K562 (cell line): ENCODE data around the gene EPHA10. TPM values are rescaled to one million over a fixed set of nuclear protein-coding genes. Genes with fewer than 3 reads are reported as not detected.

Experiments
- ATAC-seq: fragments of 200-7000 bp; cut with Tn5 transposase; 3 replicates; pipeline ENCODE4 v1.9.1; 2020; ENCODE audit warnings: moderate library complexity
- BruUV-seq: library from RNA; stranded (reverse); fragments of 400-500 nt; replicated peaks from 2 replicates; lab custom pipeline; 2021; lab: Mats Ljungman, UMichigan
- CTCF ChIA-PET: fragments of 300-600 bp; formaldehyde crosslinking; extraction: SDS; loops from one replicate; lab custom pipeline; 2021; ENCODE audit warnings: low intra/inter-chr PET ratio; lab: Yijun Ruan, JAX
- POLR2A ChIA-PET: fragments of 300-600, 350-650 bp; sonication (Branson Sonifier 250); formaldehyde crosslinking; extraction: SDS; loops from one replicate; lab custom pipeline; 2021; ENCODE audit warnings: antibody characterized with exemption, inconsistent platforms; lab: Yijun Ruan, JAX
- DNase-seq, 4 experiments: peaks; one replicate each; pipeline versions ENCODE4 v3.0.0 to v3.0.0-alpha.2; 2011 to 2018; ENCODE audit warnings: low spot score in 3 of 4, mixed read lengths in 3 of 4; ENCODE audit errors: extremely low read depth in 1 of 4
- FAIRE-seq: peaks from 2 replicates; lab custom pipeline; 2011; peaks lifted over from hg19 to GRCh38; lab: Jason Lieb, UNC
- H2AFZ ChIP-seq: 2 replicates; pipeline ENCODE4 v1.6.0; 2011; ENCODE audit warnings: low read depth, low read length, control low read depth, inconsistent platforms
- H3K27ac ChIP-seq: fragments of 200-600 bp; 3 replicates; pipeline ENCODE4 v1.8.0; 2011; ENCODE audit warnings: low read depth, mild to moderate bottlenecking, control low read depth, inconsistent platforms, low read length, moderate library complexity, mixed read lengths; ENCODE audit errors: extremely low read depth
- H3K27me3 ChIP-seq, 2 experiments: fragments of 300-600 bp in 1 of 2; 2 replicates in 1 of 2; 3 replicates in 1 of 2; pipeline versions ENCODE4 v1.6.0 to v1.8.0; 2011; ENCODE audit warnings: inconsistent platforms in 2 of 2, low read length in 2 of 2, mild to moderate bottlenecking in 1 of 2, mixed read lengths in 1 of 2, moderate library complexity in 1 of 2; ENCODE audit not compliant: control insufficient read depth in 2 of 2, insufficient read depth in 2 of 2
- H3K36me3 ChIP-seq: fragments of 300-600 bp; 3 replicates; pipeline ENCODE4 v1.8.0; 2011; ENCODE audit warnings: mild to moderate bottlenecking, low read length, inconsistent platforms; ENCODE audit not compliant: control insufficient read depth, insufficient read depth
- H3K4me1 ChIP-seq, 2 experiments: fragments of 200-600 bp in 1 of 2; replicated peaks in 1 of 2; 2 replicates in 1 of 2; 3 replicates in 1 of 2; pipeline versions ENCODE4 v1.5.1 to v1.8.0; 2011; ENCODE audit warnings: inconsistent platforms in 2 of 2, low read length in 2 of 2, mild to moderate bottlenecking in 1 of 2, mixed read lengths in 1 of 2, moderate library complexity in 1 of 2; ENCODE audit not compliant: control insufficient read depth in 2 of 2, insufficient read depth in 2 of 2
- H3K4me2 ChIP-seq: 2 replicates; pipeline ENCODE4 v1.6.1; 2011; ENCODE audit warnings: low read length, control low read depth, inconsistent platforms, mixed read lengths; ENCODE audit not compliant: insufficient read depth
- H3K4me3 ChIP-seq: fragments of 200-600 bp; sonication (generic), shearing (Covaris generic); 2 replicates; pipeline ENCODE4 v1.5.1; 2016; ENCODE audit warnings: control low read depth, inconsistent platforms
- H3K79me2 ChIP-seq: fragments of 200-600 bp; 3 replicates; pipeline ENCODE4 v1.8.0; 2011; ENCODE audit warnings: low read length, inconsistent platforms; ENCODE audit not compliant: control insufficient read depth, insufficient read depth
- H3K9ac ChIP-seq, 2 experiments: 2 replicates each; pipeline versions ENCODE4 v1.6.0 to v1.6.1; 2011; ENCODE audit warnings: low read depth in 2 of 2, low read length in 2 of 2, control low read depth in 1 of 2, inconsistent platforms in 1 of 2, mild to moderate bottlenecking in 1 of 2, mixed read lengths in 1 of 2; ENCODE audit not compliant: insufficient read depth in 1 of 2
- H3K9me1 ChIP-seq: one replicate; pipeline ENCODE4 v1.6.0; 2011; ENCODE audit warnings: inconsistent platforms, mild to moderate bottlenecking, low read length, moderate library complexity; ENCODE audit not compliant: control insufficient read depth, insufficient read depth
- H3K9me3 ChIP-seq: replicated peaks from 2 replicates; pipeline ENCODE4 v1.5.1; 2011; ENCODE audit warnings: low read depth, low read length, inconsistent platforms; ENCODE audit not compliant: control insufficient read depth, insufficient read depth
- H4K20me1 ChIP-seq: replicated peaks from 2 replicates; pipeline ENCODE4 v1.6.1; 2011; ENCODE audit warnings: low read length, inconsistent platforms, mixed read lengths; ENCODE audit not compliant: control insufficient read depth, insufficient read depth
- CBFA2T2 ChIP-seq: fragments of 450-650 bp; conservative IDR thresholded peaks from 2 replicates; pipeline ENCODE4 v1.6.1; 2017; ENCODE audit warnings: mild to moderate bottlenecking
- CREM ChIP-seq: IDR thresholded peaks from 2 replicates; pipeline ENCODE4 v1.6.1; 2014; ENCODE audit warnings: antibody characterized with exemption, low read depth
- EP400 ChIP-seq: fragments of 450-650 bp; IDR thresholded peaks from 2 replicates; pipeline ENCODE4 v1.6.1; 2017; ENCODE audit warnings: antibody characterized with exemption, mild to moderate bottlenecking, moderate library complexity
- FOXP1 ChIP-seq: sonication (generic); formaldehyde crosslinking; IDR thresholded peaks from 2 replicates; pipeline ENCODE4 v1.8.0; 2022; ENCODE audit warnings: mild to moderate bottlenecking, missing genetic modification reagents
- GMEB1 ChIP-seq: fragments of 250-450 bp; sonication (Bioruptor Pico); IDR thresholded peaks from 2 replicates; pipeline ENCODE4 v1.4.0; 2020; ENCODE audit warnings: mild to moderate bottlenecking
- HOMEZ ChIP-seq: fragments of 250-450 bp; sonication (Bioruptor Pico); IDR thresholded peaks from 2 replicates; pipeline ENCODE4 v1.4.0; 2020; ENCODE audit warnings: mild to moderate bottlenecking, moderate library complexity
- RBBP5 ChIP-seq: fragments of 200-600 bp; sonication (generic); IDR thresholded peaks from 2 replicates; pipeline ENCODE4 v1.6.1; 2012; ENCODE audit warnings: borderline replicate concordance, mild to moderate bottlenecking, low read length, control low read depth, inconsistent platforms; ENCODE audit not compliant: insufficient read depth, poor library complexity, severe bottlenecking
- XRCC5 ChIP-seq: fragments of 200-400 bp; formaldehyde crosslinking; IDR thresholded peaks from 2 replicates; pipeline ENCODE4 v1.6.1; 2017; ENCODE audit warnings: low read depth, mild to moderate bottlenecking, low read length
- WGBS: fragments of 100-300 bp; shearing (Covaris generic); methylation state at CpG from one replicate; pipeline ENCODE4 v1.1.6; 2016; ENCODE audit warnings: low coverage, mixed read lengths; ENCODE audit not compliant: insufficient coverage; ENCODE audit errors: missing lambda C conversion rate; 5-methylcytosine and 5-hydroxymethylcytosine counted together
- in situ Hi-C: fragments of 300-500 bp; cut with MboI; formaldehyde crosslinking; loops from 4 replicates; pipeline ENCODE4 v1.15.0; 2018; ENCODE audit warnings: inconsistent platforms, mixed read lengths
- intact Hi-C: fragments of 100-400 bp; cut with micrococcal nuclease; formaldehyde crosslinking; loops from 2 replicates; pipeline ENCODE4 v1.14.2; 2022
- polyA plus RNA-seq, 8 experiments: library from polyadenylated mRNA; depleted of rRNA in 4 of 8; stranded (reverse) in 5 of 8; unstranded in 3 of 8; fragments of >200 nt; fragmentation: Nextera tagmentation in 2 of 8; fragmentation: Illumina TruSeq in 1 of 8; extraction: Ambion mirVana in 2 of 8; extraction: Trizol in 1 of 8; gene quantifications; 2 replicates each; pipeline versions ENCODE4 v1.2.1 to v1.2.3, GENCODE V29; 2011 to 2014; ENCODE audit warnings: inconsistent platforms in 1 of 8, missing spikeins in 1 of 8
- total RNA-seq, 7 experiments: library from RNA; depleted of rRNA in 6 of 7; stranded (reverse); fragments of >200 nt in 6 of 7; fragmentation: Illumina TruSeq in 2 of 7; extraction: Trizol in 2 of 7; gene quantifications; 2 replicates each; pipeline versions ENCODE4 v1.2.1 to v1.2.3, GENCODE V29; 2011 to 2021; ENCODE audit warnings: low replicate concordance in 1 of 7
- TF ChIP-seq, protein P1 (sequence below): fragments of 250-450 bp; sonication (Bioruptor Pico); IDR thresholded peaks from 2 replicates; pipeline ENCODE4 v1.4.0; 2020; ENCODE audit warnings: borderline replicate concordance

EPHA10 gene
- total and polyA plus RNA-seq, 9 of the 15 experiments (the other 6 are each of a cell fraction or from before 2014, with no cell fraction given): 0.03 TPM; not detected in 8

DNA sequence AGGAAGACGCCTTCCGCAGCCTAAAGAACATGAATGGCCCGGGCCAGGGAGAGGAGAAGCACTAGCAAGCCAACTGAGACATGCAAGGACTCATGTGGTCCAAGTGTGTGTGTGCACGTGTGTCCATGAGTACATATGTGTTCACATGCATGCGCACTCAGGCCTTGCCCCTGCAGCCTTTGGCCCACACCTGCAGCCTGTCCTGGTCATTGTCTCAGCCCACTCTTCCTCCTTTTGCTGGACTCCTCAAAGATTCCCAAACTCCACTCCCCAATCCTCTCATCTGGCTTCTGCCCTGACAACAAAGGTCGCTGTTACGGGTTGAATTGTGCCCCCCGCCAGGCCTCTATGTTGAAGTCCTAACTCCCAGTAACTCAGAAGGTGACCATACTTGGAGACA is 50.7 kb downstream of the EPHA10 start:
- in situ Hi-C loops: no loop called here
- peaks cover 0 to 7% of the 10 kb centered on the region in 2 experiments; a peak in 1 of 5 replicates for H3K4me1 ChIP-seq
- no peak overlapping the region for H3K27ac ChIP-seq
- intact Hi-C loops: no loop called here
- BruUV-seq: no TSS peak
- no peaks in the 10 kb centered on the region for H3K79me2 ChIP-seq
- FAIRE-seq: no peak
- ChIA-PET CTCF (no interaction called here), POLR2A (interaction anchor here (0.5 to 1.6 kb wide), 4 partner anchors 10 to 899 kb away, joined by 3 to 5 read pairs (median 4); no protein-coding TSS in a partner anchor)
- H4K20me1 ChIP-seq: peaks cover 16% of the 10 kb centered on the region
- H3K9me1 ChIP-seq: peaks cover 7% of the 10 kb centered on the region
- H3K9me3 ChIP-seq: no peaks in the 10 kb centered on the region; the same call in 1 of the 2 replicates
- H3K36me3 ChIP-seq: peaks cover 12% of the 10 kb centered on the region
- H3K4me2 ChIP-seq: no peak overlapping the region
- ATAC-seq: no peak
- peaks cover 32 to 55% of the 10 kb centered on the region in 2 experiments for H3K27me3 ChIP-seq
- H3K4me3 ChIP-seq: no peak overlapping the region
- no peak overlapping the region for H2AFZ ChIP-seq
- DNase-seq: no peak
- under 1% methylated on average over 8 of the region's 8 CpGs for WGBS
- no peak for TF ChIP-seq RBBP5
- no peak overlapping the region for H3K9ac ChIP-seq

- ATAC-seq (no peak), DNase-seq (no peak), FAIRE-seq (no peak)
- ChIA-PET CTCF (no interaction called here), POLR2A (interaction anchor here (0.6 to 6.2 kb wide), 4 partner anchors 8 to 17 kb away, joined by 3 to 49 read pairs (median 18); partner anchors contain the start of gene CDCA8)
- H3K27ac ChIP-seq: no peak overlapping the region
- in situ Hi-C loops: no loop called here
- no peaks in the 10 kb centered on the region for H3K4me1 ChIP-seq
- no TSS peak for BruUV-seq
- H3K9me3 ChIP-seq: no peaks in the 10 kb centered on the region; the same call in 1 of the 2 replicates
- H4K20me1 ChIP-seq: 0 out of 2 replicates have a peak, but pooled peaks cover 10% of the 10 kb centered on the region
- H3K79me2 ChIP-seq: no peaks in the 10 kb centered on the region
- H3K36me3 ChIP-seq: peaks cover 64% of the 10 kb centered on the region
- H3K4me2 ChIP-seq: no peak overlapping the region
- peaks cover 0 to under 1% of the 10 kb centered on the region in 2 experiments; a peak in 1 of 5 replicates for H3K27me3 ChIP-seq
- H3K4me3 ChIP-seq: no peak overlapping the region
- no peak overlapping the region for H2AFZ ChIP-seq
- 74% methylated on average over 4 of the region's 4 CpGs for WGBS
- peaks cover 3% of the 10 kb centered on the region for H3K9me1 ChIP-seq
- intact Hi-C loops: no loop called here
- H3K9ac ChIP-seq: 0 out of 4 replicates have a peak overlapping the region, but pooled peaks of 1 of the 2 experiments have one; percentile 8
- TF ChIP-seq, protein P1, sequence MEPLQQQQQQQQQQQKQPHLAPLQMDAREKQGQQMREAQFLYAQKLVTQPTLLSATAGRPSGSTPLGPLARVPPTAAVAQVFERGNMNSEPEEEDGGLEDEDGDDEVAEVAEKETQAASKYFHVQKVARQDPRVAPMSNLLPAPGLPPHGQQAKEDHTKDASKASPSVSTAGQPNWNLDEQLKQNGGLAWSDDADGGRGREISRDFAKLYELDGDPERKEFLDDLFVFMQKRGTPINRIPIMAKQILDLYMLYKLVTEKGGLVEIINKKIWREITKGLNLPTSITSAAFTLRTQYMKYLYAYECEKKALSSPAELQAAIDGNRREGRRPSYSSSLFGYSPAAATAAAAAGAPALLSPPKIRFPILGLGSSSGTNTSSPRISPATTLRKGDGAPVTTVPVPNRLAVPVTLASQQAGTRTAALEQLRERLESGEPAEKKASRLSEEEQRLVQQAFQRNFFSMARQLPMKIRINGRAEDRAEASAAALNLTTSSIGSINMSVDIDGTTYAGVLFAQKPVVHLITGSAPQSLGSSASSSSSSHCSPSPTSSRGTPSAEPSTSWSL (CRISPR knock-in tag): no peak
- TF ChIP-seq XRCC5 (no peak), GMEB1 (CRISPR knock-in tag) (no peak), FOXP1 (CRISPR knock-in tag) (no peak), CREM (no peak), EP400 (no peak), HOMEZ (CRISPR knock-in tag) (no peak), CBFA2T2 (no peak)
Observed at GRCh38 chr1:37708471-37708870, 56.4 kb downstream of the EPHA10 start.
